Gastroesophageal sphincter (tissue), 4 donors: ENCODE results near the gene CTCFL. TPM values are rescaled to one million over a fixed set of nuclear protein-coding genes. Genes with fewer than 3 reads are reported as not detected.

Experiments
- ATAC-seq: fragments of 150-250 bp; one replicate; pipeline ENCODE4 v1.9.1; 2016; ENCODE audit warnings: mild to moderate bottlenecking, moderate library complexity
- H3K27ac ChIP-seq, 4 donors: fragments of 200-600 bp; sonication (generic) in 3 of 4; 1 replicate in 3 of 4; 2 replicates in 1 of 4; pipeline ENCODE4 v1.5.1; 2016 to 2019
- H3K27me3 ChIP-seq: fragments of 200-600 bp; sonication (generic); one replicate; pipeline ENCODE4 v1.5.1; 2019
- H3K36me3 ChIP-seq, 2 donors: fragments of 200-600 bp; sonication (generic); one replicate each; pipeline ENCODE4 v1.5.1; 2019; ENCODE audit warnings: control low read depth in 1 of 2
- H3K4me1 ChIP-seq, 3 donors: fragments of 200-600 bp; sonication (generic); 1 replicate in 2 of 3; 2 replicates in 1 of 3; pipeline ENCODE4 v1.5.1; 2016 to 2019; ENCODE audit warnings: control low read depth in 2 of 3
- H3K4me3 ChIP-seq, 2 donors: fragments of 200-600 bp; sonication (generic); one replicate each; pipeline ENCODE4 v1.5.1; 2019; ENCODE audit warnings: mild to moderate bottlenecking in 1 of 2, moderate library complexity in 1 of 2
- H3K9me3 ChIP-seq, 3 donors: fragments of 200-600 bp; sonication (generic); one replicate each; pipeline ENCODE4 v1.5.1; 2017 to 2019; ENCODE audit warnings: control low read depth in 2 of 3
- EP300 ChIP-seq: sonication (generic); formaldehyde crosslinking; IDR thresholded peaks from one replicate; pipeline ENCODE4 v1.6.1; 2017; ENCODE audit warnings: antibody characterized with exemption, mild to moderate bottlenecking
- POLR2A ChIP-seq, 2 donors: fragments of 450-650 bp; IDR thresholded peaks; one replicate each; pipeline ENCODE4 v1.6.1; 2017; ENCODE audit warnings: antibody characterized with exemption in 2 of 2, mild to moderate bottlenecking in 2 of 2, moderate library complexity in 1 of 2
- POLR2AphosphoS5 ChIP-seq: sonication (generic); formaldehyde crosslinking; IDR thresholded peaks from one replicate; pipeline ENCODE4 v1.6.1; 2017; ENCODE audit warnings: antibody characterized with exemption
- WGBS, 2 donors: methylation state at CpG; one replicate each; pipeline ENCODE4 v1.1.5; 2018; ENCODE audit warnings: low coverage in 1 of 2; 5-methylcytosine and 5-hydroxymethylcytosine counted together
- total RNA-seq, 4 donors: library from RNA; depleted of rRNA; stranded (reverse); fragments of >200 nt; gene quantifications; one replicate each; pipeline ENCODE4 v1.1.0, GENCODE V29; 2016
- TF ChIP-seq, protein P1 (sequence below), 4 experiments: fragments of 200-600 bp in 2 of 4; fragments of 450-650 bp in 2 of 4; sonication (generic) in 1 of 4; IDR thresholded peaks; one replicate each; pipeline ENCODE4 v1.5.1; 2017 to 2019; ENCODE audit warnings: antibody characterized with exemption in 4 of 4, mild to moderate bottlenecking in 2 of 4, moderate library complexity in 2 of 4

The CTCFL gene
- total RNA-seq, 4 donors from 2014 or later: not detected

- Histone ChIP-seq H3K4me3 (no peak overlapping the region), H3K9me3 (no peaks in the 10 kb centered on the region), H3K27me3 (no peaks in the 10 kb centered on the region), H3K4me1 (peaks cover 0 to 47% (median 11%) of the 10 kb centered on the region in 3 donors), H3K27ac (peak overlapping the region in 1 of 4 donors; percentile 80), H3K36me3 (no peaks in the 10 kb centered on the region)
- no peak for ATAC-seq
- WGBS, 2 donors: 92 to 100% methylated on average over 1 to 2 of the region's 3 CpGs
- TF ChIP-seq POLR2AphosphoS5 (no peak), POLR2A (IDR thresholded peaks at IDR 0.05) (no peak), EP300 (no peak)
- TF ChIP-seq, protein P1, sequence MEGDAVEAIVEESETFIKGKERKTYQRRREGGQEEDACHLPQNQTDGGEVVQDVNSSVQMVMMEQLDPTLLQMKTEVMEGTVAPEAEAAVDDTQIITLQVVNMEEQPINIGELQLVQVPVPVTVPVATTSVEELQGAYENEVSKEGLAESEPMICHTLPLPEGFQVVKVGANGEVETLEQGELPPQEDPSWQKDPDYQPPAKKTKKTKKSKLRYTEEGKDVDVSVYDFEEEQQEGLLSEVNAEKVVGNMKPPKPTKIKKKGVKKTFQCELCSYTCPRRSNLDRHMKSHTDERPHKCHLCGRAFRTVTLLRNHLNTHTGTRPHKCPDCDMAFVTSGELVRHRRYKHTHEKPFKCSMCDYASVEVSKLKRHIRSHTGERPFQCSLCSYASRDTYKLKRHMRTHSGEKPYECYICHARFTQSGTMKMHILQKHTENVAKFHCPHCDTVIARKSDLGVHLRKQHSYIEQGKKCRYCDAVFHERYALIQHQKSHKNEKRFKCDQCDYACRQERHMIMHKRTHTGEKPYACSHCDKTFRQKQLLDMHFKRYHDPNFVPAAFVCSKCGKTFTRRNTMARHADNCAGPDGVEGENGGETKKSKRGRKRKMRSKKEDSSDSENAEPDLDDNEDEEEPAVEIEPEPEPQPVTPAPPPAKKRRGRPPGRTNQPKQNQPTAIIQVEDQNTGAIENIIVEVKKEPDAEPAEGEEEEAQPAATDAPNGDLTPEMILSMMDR (IDR thresholded peaks at IDR 0.05): no peak
Observed at GRCh38 chr20:57479196-57479595, 45.7 kb downstream of the CTCFL start.

GRCh38 chr20:57478176-57478575 lies 46.8 kb downstream of the CTCFL start:
- Histone ChIP-seq H3K4me3 (no peak overlapping the region), H3K27ac (peak overlapping the region in 3 of 4 donors; percentile 24 to 64 (median 34))

GRCh38 chr20:57476641-57477461 lies 48.1 kb downstream of the CTCFL start:
- Histone ChIP-seq H3K4me3 (no peak overlapping the region), H3K4me1 (peaks cover 0 to 53% (median 11%) of the 10 kb centered on the region in 3 donors), H3K27me3 (no peaks in the 10 kb centered on the region), H3K9me3 (no peaks in the 10 kb centered on the region), H3K36me3 (no peaks in the 10 kb centered on the region), H3K27ac (peak overlapping the region in 3 of 4 donors; percentile 41 to 74 (median 64))
- TF ChIP-seq EP300 (no peak), POLR2A (IDR thresholded peaks at IDR 0.05) (no peak), POLR2AphosphoS5 (no peak)
- TF ChIP-seq, protein P1 (IDR thresholded peaks at IDR 0.05): no peak
- 71 to 87% methylated on average over 3 to 7 of the region's 17 CpGs for WGBS, 2 donors
- no peak for ATAC-seq

More at GRCh38 chr20:57478176-57478575, 46.8 kb downstream of the CTCFL start:
- no peaks in the 10 kb centered on the region for H3K27me3 ChIP-seq
- TF ChIP-seq EP300: no peak
- TF ChIP-seq, protein P1 (IDR thresholded peaks at IDR 0.05): no peak
- no peak for TF ChIP-seq POLR2A (IDR thresholded peaks at IDR 0.05)
- no peak for TF ChIP-seq POLR2AphosphoS5
- peaks cover 0 to 57% (median 11%) of the 10 kb centered on the region in 3 donors for H3K4me1 ChIP-seq
- H3K9me3 ChIP-seq: no peaks in the 10 kb centered on the region
- ATAC-seq: no peak
- WGBS, 2 donors: 61 to 100% methylated on average over 2 to 7 of the region's 9 CpGs
- H3K36me3 ChIP-seq: no peaks in the 10 kb centered on the region

DNA sequence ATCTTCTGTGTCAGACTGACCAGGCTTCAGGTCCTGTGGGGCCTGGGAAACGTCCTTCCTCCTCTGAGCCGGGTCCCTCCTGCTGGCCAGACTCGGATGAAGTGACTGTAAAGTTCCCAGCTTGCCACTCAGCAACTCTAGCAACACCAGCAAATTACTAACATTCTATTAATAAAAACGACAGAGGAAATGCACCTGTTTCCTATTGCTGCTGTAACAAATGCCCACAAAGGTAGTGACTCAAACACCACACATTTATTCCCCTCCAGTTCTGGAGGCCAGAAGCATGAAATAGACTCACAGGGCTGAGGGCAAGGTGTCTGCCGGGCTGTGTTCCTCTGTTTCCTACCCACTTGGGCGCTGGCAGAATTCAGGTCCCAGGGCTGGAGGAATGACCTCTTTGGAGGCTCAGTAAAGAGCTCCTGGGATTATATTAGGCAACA lies 48.8 kb downstream of the CTCFL start:
- peak; percentile 52 for ATAC-seq
- H3K4me1 ChIP-seq: peaks cover 0 to 53% (median 4%) of the 10 kb centered on the region in 3 donors

More for the DNA sequence above, 48.8 kb downstream of the CTCFL start:
- no peaks in the 10 kb centered on the region for H3K27me3 ChIP-seq
- H3K9me3 ChIP-seq: no peaks in the 10 kb centered on the region
- no peak overlapping the region for H3K4me3 ChIP-seq
- peak overlapping the region in 3 of 4 donors; percentile 41 to 74 (median 64) for H3K27ac ChIP-seq
- TF ChIP-seq, protein P1 (IDR thresholded peaks at IDR 0.05): no peak
- TF ChIP-seq EP300: no peak
- no peak for TF ChIP-seq POLR2AphosphoS5
- no peak for TF ChIP-seq POLR2A (IDR thresholded peaks at IDR 0.05)
- no peaks in the 10 kb centered on the region for H3K36me3 ChIP-seq
- WGBS, 2 donors: 48 to 50% methylated on average over 2 to 6 of the region's 6 CpGs
